IPS-15b (cell line): ENCODE measurements around the gene CLCN4.

ENCODE experiments used
- H3K27me3 ChIP-seq: one replicate; pipeline ENCODE4 v1.6.1; 2013; ENCODE audit warnings: low read length; ENCODE audit not compliant: control insufficient read depth, insufficient read depth
- H3K36me3 ChIP-seq: one replicate; pipeline ENCODE4 v1.6.1; 2013; ENCODE audit warnings: low read length; ENCODE audit not compliant: control insufficient read depth, insufficient read depth
- H3K4me1 ChIP-seq: one replicate; pipeline ENCODE4 v1.6.1; 2013; ENCODE audit warnings: mild to moderate bottlenecking, low read length; ENCODE audit not compliant: control insufficient read depth, insufficient read depth
- H3K4me3 ChIP-seq: one replicate; pipeline ENCODE4 v1.5.1; 2013; ENCODE audit warnings: low read depth, low read length
- H3K9ac ChIP-seq: one replicate; pipeline ENCODE4 v1.6.1; 2013; ENCODE audit warnings: low read depth, mild to moderate bottlenecking, low read length
- H3K9me3 ChIP-seq: one replicate; pipeline ENCODE4 v1.6.1; 2013; ENCODE audit warnings: mild to moderate bottlenecking, low read length; ENCODE audit not compliant: control insufficient read depth, insufficient read depth

The CLCN4 gene

DNA sequence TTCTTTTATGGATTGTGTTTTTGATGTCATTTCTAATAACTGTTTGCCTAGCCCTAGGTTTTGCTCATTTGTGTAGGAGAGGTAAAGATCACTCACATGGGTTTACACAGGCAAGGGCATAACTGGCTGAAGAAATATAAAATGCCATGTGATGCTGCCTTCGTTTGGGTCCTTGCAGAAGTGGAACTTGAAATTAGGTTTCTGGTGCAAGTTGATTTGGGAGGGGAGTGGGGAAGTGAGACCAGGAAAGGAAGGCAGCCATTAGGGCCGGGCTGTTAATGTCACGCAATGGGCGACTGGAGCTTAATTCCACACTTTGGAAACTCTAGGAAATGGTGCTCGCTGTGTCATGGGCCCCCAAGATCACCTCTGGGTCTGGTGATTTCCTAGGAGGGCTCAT lies 14.5 kb downstream of the CLCN4 start:
- Histone ChIP-seq H3K36me3 (no peaks in the 10 kb centered on the region), H3K27me3 (no peaks in the 10 kb centered on the region), H3K4me1 (peaks cover 6% of the 10 kb centered on the region), H3K9ac (no peak overlapping the region), H3K4me3 (no peak overlapping the region), H3K9me3 (no peaks in the 10 kb centered on the region)

DNA sequence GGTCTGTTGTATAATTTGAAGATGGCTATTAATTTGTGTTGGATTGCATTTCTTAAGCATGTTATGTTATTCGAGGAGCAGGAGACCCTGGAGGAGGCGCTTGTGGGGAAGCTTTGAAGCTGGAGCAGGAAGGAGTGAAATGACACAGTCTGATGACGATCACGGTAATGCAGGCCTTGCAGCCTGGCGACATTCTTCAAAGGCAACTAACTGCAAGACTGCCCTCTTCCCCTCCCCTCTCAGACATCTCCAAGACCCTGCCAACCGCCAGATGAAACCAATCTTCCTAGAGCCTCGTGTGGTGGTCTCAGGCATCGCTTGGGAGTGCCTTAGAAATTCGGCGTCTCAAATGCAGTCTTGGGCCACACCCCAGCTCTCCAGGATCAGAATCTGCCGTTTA lies 16.1 kb downstream of the CLCN4 start:
- Histone ChIP-seq H3K36me3 (no peaks in the 10 kb centered on the region), H3K27me3 (no peaks in the 10 kb centered on the region), H3K4me1 (peaks cover 6% of the 10 kb centered on the region), H3K9me3 (no peaks in the 10 kb centered on the region), H3K4me3 (peak overlapping the region; percentile 32), H3K9ac (no peak overlapping the region)

DNA sequence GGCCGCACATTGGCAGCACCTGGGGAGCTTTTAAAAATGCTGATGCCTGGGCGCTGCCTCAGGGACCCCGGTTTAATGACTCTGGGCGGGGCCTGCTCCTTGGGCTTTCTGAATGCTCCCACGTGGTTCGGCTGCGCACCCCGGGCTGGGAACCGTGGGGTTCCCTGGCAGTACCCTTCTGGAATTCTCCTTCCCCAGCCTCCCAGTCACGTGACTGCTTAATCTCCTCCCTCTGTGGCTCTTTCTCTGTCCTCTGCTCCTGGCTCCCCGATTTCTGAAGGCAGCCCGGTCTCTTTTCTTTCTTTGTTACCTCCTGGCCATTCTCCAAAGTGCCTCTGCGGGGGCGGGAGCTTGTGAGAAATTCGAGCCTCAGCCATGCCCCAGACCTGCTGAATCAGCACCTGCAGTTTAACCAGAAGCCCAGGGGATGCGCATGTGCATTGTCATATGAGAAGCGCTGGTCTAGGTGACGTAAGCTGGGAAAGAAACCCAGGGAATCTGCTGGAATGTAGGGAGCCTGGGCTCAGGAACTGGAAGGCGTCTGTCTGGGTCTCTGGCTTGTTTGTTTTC lies 16.6 kb downstream of the CLCN4 start:
- H3K9ac ChIP-seq = no peak overlapping the region
- no peaks in the 10 kb centered on the region for H3K36me3 ChIP-seq
- no peaks in the 10 kb centered on the region for H3K27me3 ChIP-seq
- H3K4me1 ChIP-seq = peaks cover 6% of the 10 kb centered on the region
- peak overlapping the region; percentile 32 for H3K4me3 ChIP-seq
- no peaks in the 10 kb centered on the region for H3K9me3 ChIP-seq

DNA sequence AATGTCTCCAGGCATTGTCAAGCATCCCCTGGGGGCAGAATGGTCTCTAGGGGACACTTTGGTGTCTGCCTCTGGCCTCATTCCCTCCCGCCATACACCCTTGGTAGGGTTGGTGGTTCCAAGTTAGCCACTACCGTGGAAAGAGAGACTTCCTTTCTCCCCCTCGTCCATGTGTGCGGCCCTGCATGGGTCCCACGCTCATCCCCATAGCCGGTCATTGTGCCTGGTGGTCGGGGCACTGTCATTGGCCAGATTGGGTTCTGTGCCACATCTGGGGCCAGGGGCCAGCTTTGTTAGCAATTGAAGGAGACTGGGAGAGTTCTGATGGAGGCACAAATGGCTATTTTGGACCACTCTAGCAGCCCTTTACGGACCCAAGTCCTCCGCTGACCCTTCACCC lies 17.3 kb downstream of the CLCN4 start:
- no peaks in the 10 kb centered on the region for H3K27me3 ChIP-seq
- H3K4me3 ChIP-seq = peak overlapping the region; percentile 26
- H3K9ac ChIP-seq = no peak overlapping the region
- no peaks in the 10 kb centered on the region for H3K36me3 ChIP-seq
- no peaks in the 10 kb centered on the region for H3K9me3 ChIP-seq
- H3K4me1 ChIP-seq = peaks cover 6% of the 10 kb centered on the region

DNA sequence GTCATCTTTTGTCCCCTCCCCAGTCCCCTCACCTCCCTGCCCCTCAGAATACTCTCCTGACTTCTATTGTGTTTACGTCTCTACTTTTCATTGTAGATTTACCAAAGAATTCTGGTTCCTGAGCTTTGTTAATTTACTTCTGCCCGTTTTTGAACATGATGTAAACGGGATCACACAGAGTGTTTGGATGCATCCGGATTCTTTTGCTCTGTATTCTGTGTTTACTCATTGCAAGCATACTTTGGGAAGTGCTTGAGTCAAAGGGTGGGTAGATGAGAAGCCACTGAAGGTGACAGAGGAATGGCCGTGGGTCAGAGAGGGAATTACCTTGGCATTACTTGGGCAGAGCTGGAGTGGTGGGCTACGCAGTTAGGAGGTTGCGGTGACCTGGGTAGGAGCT lies 18.0 kb downstream of the CLCN4 start:
- Histone ChIP-seq H3K9me3 (no peaks in the 10 kb centered on the region), H3K4me3 (no peak overlapping the region), H3K36me3 (no peaks in the 10 kb centered on the region), H3K9ac (no peak overlapping the region), H3K4me1 (peaks cover 6% of the 10 kb centered on the region), H3K27me3 (no peaks in the 10 kb centered on the region)

DNA sequence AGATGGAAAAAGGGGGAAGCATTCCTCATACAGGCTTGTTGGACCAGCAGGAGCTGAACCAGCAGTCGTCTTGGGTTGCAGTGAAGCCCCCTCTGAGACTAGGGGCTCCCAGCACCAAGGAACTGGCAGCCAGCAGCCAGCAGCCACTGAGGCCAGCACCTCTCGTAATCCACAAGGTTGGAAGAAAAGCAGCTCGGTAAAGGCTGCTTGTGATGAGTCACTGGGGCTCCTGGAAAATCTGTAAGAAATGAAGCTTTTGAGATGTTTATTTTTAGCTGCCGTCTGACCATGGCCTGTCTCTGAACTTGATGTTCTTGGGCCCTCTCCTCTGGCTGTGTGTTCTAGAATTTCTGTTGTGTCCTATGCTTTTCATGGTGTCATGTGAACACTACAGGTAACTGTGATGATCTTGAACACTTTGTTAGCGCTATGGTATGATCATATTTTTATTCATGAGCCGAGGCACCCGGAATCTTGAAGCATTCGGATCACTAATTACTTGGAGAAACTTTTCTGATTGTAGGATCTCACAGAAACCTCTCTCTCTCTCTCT lies 18.6 kb downstream of the CLCN4 start:
- H3K4me3 ChIP-seq = no peak overlapping the region
- H3K36me3 ChIP-seq = no peaks in the 10 kb centered on the region
- no peaks in the 10 kb centered on the region for H3K9me3 ChIP-seq
- H3K27me3 ChIP-seq = no peaks in the 10 kb centered on the region
- no peak overlapping the region for H3K9ac ChIP-seq
- H3K4me1 ChIP-seq = peaks cover 6% of the 10 kb centered on the region

DNA sequence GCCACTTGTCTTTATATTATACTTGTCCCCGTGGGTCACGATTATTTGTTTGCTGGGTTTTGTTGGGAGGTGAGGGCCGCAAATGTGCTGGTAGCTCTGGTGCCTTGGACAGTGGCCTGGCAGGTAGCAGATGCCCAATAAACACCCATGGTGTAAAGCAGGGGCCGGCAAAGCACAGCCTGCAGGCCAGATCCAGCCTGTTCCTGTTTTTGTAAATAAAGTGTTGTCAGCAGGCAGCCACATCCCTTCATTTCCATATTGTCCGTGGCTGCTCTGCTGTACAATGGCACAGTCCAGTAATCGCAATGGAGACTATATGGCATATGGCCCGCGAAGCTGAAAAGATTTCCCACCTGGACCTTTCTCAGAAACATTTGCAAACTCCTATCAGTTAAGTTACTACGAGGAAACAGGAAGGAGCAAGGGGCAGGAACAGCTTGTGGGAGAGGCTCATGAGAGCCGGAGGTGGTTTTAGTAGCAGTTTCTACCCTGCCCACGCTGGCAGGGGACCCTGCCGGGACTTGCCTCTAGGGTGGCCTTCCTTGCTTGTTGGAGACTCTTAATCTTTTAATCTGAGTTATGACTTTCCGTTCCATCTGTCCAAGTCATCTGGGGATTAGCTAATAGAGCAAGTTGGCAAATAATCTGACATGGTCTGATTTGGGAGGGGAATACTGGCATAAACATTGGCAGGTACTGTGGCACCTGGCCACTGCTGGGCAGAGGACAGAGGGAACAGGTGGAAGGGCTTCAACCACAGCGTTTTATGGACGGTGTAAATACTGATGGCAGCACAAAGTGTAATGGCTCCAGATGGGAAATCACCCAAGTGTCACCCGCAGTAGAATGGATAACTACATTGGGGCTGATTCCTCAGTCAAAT lies 19.6 kb downstream of the CLCN4 start:
- H3K9ac ChIP-seq = no peak overlapping the region
- H3K27me3 ChIP-seq = no peaks in the 10 kb centered on the region
- H3K4me1 ChIP-seq = peaks cover 6% of the 10 kb centered on the region
- no peaks in the 10 kb centered on the region for H3K9me3 ChIP-seq
- H3K36me3 ChIP-seq = no peaks in the 10 kb centered on the region
- H3K4me3 ChIP-seq = no peak overlapping the region

DNA sequence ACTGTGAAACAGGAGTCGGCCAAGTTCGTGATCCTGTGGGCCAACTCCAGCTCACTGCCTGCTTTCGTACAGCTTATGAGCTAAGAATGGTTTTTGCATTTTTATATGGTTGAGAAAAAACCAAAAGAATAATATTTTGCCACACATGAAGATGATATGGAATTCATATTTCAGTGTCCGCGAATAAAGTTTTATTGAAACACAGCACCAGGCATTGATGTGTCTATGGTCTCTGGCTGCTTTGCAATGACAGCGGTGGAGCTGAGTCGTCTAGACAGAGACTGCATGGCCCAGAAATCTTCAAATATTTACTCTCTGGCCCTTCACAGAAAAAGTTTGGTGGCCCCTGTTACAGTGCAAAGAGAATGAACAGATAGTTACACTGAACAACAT lies 20.2 kb downstream of the CLCN4 start:
- Histone ChIP-seq H3K9ac (no peak overlapping the region), H3K4me3 (no peak overlapping the region), H3K36me3 (no peaks in the 10 kb centered on the region), H3K9me3 (no peaks in the 10 kb centered on the region), H3K4me1 (peaks cover 6% of the 10 kb centered on the region), H3K27me3 (no peaks in the 10 kb centered on the region)

DNA sequence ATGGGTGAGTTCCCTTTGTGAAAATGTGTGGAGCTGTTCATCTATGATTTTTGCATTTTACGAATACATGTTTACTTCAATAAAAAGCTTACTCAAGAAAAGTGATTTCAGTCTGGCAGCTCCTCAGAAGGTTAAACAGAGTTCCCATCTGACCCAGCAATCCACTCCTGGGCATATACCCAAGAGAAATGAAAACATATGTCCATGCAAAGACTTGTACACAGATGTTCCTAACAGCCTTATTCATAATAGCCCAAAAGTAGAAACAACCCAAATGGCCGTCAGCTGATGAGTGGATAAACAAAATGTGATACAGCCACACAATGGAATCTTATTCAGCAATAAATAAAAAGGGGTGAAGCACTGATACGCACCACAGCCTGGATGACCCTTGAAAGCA lies 20.8 kb downstream of the CLCN4 start:
- Histone ChIP-seq H3K9ac (no peak overlapping the region), H3K36me3 (no peaks in the 10 kb centered on the region), H3K9me3 (no peaks in the 10 kb centered on the region), H3K4me3 (no peak overlapping the region), H3K27me3 (no peaks in the 10 kb centered on the region), H3K4me1 (peaks cover 6% of the 10 kb centered on the region)

DNA sequence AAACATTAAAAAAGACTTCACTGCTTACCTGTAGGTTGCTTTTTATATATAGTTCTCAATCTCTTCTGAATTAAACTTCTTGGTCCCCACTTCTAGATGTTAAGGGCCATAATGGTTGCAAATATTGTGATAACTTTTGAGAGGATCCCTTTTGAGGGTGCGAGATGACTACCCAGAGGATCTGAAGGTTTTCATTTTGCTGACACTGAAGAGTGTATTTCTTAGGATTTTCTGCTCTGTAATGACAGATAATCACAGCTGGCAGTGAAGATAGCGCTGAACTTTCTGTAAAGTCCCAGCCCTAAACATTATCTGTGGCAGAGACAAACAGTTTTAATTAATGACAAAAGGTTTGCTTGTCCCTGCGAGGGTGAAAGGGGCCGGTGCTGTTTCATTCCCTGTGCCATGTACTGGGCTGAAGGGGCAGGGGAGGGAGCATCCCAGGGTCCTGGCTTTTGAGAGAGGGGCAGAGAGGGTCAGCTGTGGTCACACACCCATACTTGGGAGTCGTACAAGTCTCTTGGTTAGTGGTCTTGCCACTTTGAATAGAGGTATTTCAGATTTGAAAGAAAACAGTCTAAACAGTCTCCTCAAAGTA lies 22.2 kb downstream of the CLCN4 start:
- no peaks in the 10 kb centered on the region for H3K27me3 ChIP-seq
- no peak overlapping the region for H3K4me3 ChIP-seq
- no peak overlapping the region for H3K9ac ChIP-seq

DNA sequence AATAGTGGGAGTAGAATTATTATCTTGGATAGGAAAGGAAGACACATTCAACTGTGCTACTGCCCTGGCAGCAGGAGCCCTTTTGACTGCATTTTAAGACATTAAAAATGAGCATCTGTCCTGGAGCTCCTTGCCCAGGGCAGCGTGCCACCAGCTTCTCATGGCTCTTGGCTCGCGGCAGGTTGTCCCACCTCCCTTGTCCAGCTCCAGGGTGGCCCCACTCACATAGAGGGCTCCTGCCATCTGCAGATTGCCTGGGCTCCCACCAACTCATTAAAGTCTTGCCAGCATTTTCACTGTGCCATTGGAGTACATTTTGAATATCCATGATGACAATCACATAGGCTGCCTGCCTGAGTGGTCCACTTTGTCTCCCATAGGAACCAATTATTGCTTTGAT lies 27.0 kb downstream of the CLCN4 start:
- no peaks in the 10 kb centered on the region for H3K9me3 ChIP-seq
- H3K36me3 ChIP-seq = no peaks in the 10 kb centered on the region
- no peak overlapping the region for H3K9ac ChIP-seq
- H3K4me1 ChIP-seq = no peaks in the 10 kb centered on the region
- no peak overlapping the region for H3K4me3 ChIP-seq
- no peaks in the 10 kb centered on the region for H3K27me3 ChIP-seq

More for the DNA sequence above, 22.2 kb downstream of the CLCN4 start:
- H3K36me3 ChIP-seq = no peaks in the 10 kb centered on the region
- no peaks in the 10 kb centered on the region for H3K9me3 ChIP-seq
- H3K4me1 ChIP-seq = peaks cover 3% of the 10 kb centered on the region

DNA sequence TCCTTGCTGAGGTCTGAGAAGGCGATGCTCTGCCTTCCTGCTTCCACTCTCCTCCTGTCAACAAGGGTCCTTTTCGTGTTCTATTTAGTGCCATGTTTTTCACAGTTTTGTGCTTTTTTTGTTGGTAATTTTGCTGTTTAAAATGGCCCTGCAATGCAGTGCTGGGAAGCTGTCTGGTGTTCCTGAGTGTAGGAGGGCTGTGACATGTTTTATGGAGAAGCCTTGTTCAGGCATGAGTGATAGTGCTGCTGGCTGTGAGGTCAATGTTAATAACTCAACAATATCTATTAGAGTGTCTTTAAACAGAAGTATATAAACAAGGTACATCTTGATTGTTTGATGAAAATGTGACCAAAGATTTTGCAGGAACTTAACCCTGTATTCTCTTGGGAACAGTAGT lies 27.6 kb downstream of the CLCN4 start:
- Histone ChIP-seq H3K36me3 (no peaks in the 10 kb centered on the region), H3K4me1 (no peaks in the 10 kb centered on the region), H3K9ac (no peak overlapping the region), H3K4me3 (no peak overlapping the region), H3K27me3 (no peaks in the 10 kb centered on the region), H3K9me3 (no peaks in the 10 kb centered on the region)
